Kidney (tissue), 14 donors: ENCODE results near the gene ADAMTS17. TPM values are rescaled to one million over a fixed set of nuclear protein-coding genes. Genes with fewer than 3 reads are reported as not detected.

Experiments used
- DNase-seq, 5 donors: peaks; one replicate each; pipeline ENCODE4 v3.0.0-alpha.2; 2013 to 2020
- FAIRE-seq: peaks from 2 replicates; lab custom pipeline; 2012; peaks lifted over from hg19 to GRCh38; lab: Jason Lieb, UNC
- H3K27ac ChIP-seq, 2 donors: one replicate each; pipeline ENCODE4 v1.7.0; 2013; ENCODE audit warnings: low read depth in 2 of 2, low read length in 2 of 2, inconsistent platforms in 1 of 2
- H3K27me3 ChIP-seq: one replicate; pipeline ENCODE4 v1.7.1; 2013; ENCODE audit warnings: low read length, inconsistent platforms; ENCODE audit not compliant: control insufficient read depth, insufficient read depth
- H3K36me3 ChIP-seq, 3 donors: one replicate each; pipeline versions ENCODE4 v1.7.0 to v1.7.1; 2013; ENCODE audit warnings: low read length in 3 of 3, control low read depth in 1 of 3, inconsistent platforms in 1 of 3; ENCODE audit not compliant: insufficient read depth in 3 of 3, control insufficient read depth in 2 of 3
- H3K4me1 ChIP-seq, 3 donors: one replicate each; pipeline versions ENCODE4 v1.7.0 to v1.7.1; 2013; ENCODE audit warnings: low read length in 3 of 3, inconsistent platforms in 1 of 3, low read depth in 1 of 3; ENCODE audit not compliant: control insufficient read depth in 2 of 3, insufficient read depth in 2 of 3
- H3K4me3 ChIP-seq, 3 donors: one replicate each; pipeline versions ENCODE4 v1.7.0 to v1.8.1; 2013; ENCODE audit warnings: low read length in 3 of 3, control low read depth in 1 of 3, inconsistent platforms in 1 of 3
- H3K9ac ChIP-seq, 3 donors: one replicate each; pipeline versions ENCODE4 v1.7.0 to v1.7.1; 2013; ENCODE audit warnings: low read length in 3 of 3, control low read depth in 1 of 3, inconsistent platforms in 1 of 3
- H3K9me3 ChIP-seq, 3 donors: one replicate each; pipeline versions ENCODE4 v1.7.0 to v1.7.1; 2013; ENCODE audit warnings: low read length in 3 of 3, control low read depth in 1 of 3, inconsistent platforms in 1 of 3; ENCODE audit not compliant: control insufficient read depth in 2 of 3, insufficient read depth in 1 of 3
- CTCF ChIP-seq: IDR thresholded peaks from 3 replicates; pipeline ENCODE4 v1.5.1; 2012; ENCODE audit warnings: mild to moderate bottlenecking, moderate library complexity, borderline replicate concordance; ENCODE audit not compliant: insufficient read depth; ENCODE audit errors: extremely low read depth
- intact Hi-C: fragments of 100-400 bp; cut with DNase I; formaldehyde crosslinking; loops from one replicate; pipeline ENCODE4 v1.11.1; 2022
- polyA plus RNA-seq: library from polyadenylated mRNA; stranded (reverse); fragments of 350-450 nt; fragmentation: Illumina TruSeq; extraction: RNeasy Lipid Tissue Mini Kit (QIAGEN cat#74804); gene quantifications from one replicate; pipeline ENCODE4 v1.2.3, GENCODE V29; 2014; ENCODE audit warnings: low read depth, low replicate concordance; ENCODE audit not compliant: insufficient read depth
- total RNA-seq: library from RNA; stranded (reverse); fragmentation: NEBNext Ultra II Directional; extraction: Animal tissue kit (Norgen Biotek cat#: 25700); gene quantifications from one replicate; pipeline ENCODE4 v1.2.1, GENCODE V29; 2021
- donor health status: control.
- donor health status: control.
- donor health status: control.
- donor health status: control.
- donor health status: control.
- donor health status: DM: yes; HTN: yes; CAD: no.
- donor health status: Normal renal cell carcinoma (clear cell type).

ADAMTS17 gene
- total and polyA plus RNA-seq, 2 donors from 2014 or later = 1.7 to 2.2 TPM

GRCh38 chr15:100053474-100054121 is 288.2 kb downstream of the ADAMTS17 start:
- H3K4me3 ChIP-seq = no peak overlapping the region
- H3K9ac ChIP-seq = no peak overlapping the region
- TF ChIP-seq CTCF = no peak
- H3K27me3 ChIP-seq = no peaks in the 10 kb centered on the region
- no peaks in the 10 kb centered on the region for H3K36me3 ChIP-seq
- DNase-seq (no peak), FAIRE-seq (no peak)
- H3K4me1 ChIP-seq = no peaks in the 10 kb centered on the region
- intact Hi-C loops = no loop called here
- H3K27ac ChIP-seq = no peak overlapping the region
- H3K9me3 ChIP-seq = no peaks in the 10 kb centered on the region

- FAIRE-seq = no peak
- intact Hi-C loops = no loop called here
- Histone ChIP-seq H3K36me3 (no peaks in the 10 kb centered on the region), H3K27ac (no peak overlapping the region), H3K4me3 (no peak overlapping the region), H3K27me3 (no peaks in the 10 kb centered on the region), H3K9ac (no peak overlapping the region), H3K9me3 (no peaks in the 10 kb centered on the region), H3K4me1 (no peaks in the 10 kb centered on the region)
- no peak for TF ChIP-seq CTCF
- no peak for DNase-seq
Measured at GRCh38 chr15:100052716-100053473, 288.9 kb downstream of the ADAMTS17 start.

GRCh38 chr15:100050877-100051786 is 290.6 kb downstream of the ADAMTS17 start:
- no peaks in the 10 kb centered on the region for H3K36me3 ChIP-seq
- intact Hi-C loops = no loop called here
- no peaks in the 10 kb centered on the region for H3K9me3 ChIP-seq
- no peak overlapping the region for H3K9ac ChIP-seq
- no peaks in the 10 kb centered on the region for H3K27me3 ChIP-seq
- H3K4me3 ChIP-seq = no peak overlapping the region
- FAIRE-seq = no peak
- no peak for DNase-seq
- TF ChIP-seq CTCF = no peak
- no peak overlapping the region for H3K27ac ChIP-seq
- H3K4me1 ChIP-seq = no peaks in the 10 kb centered on the region
